Esophagus muscularis mucosa (tissue), 3 donors: ENCODE results near the gene ECSIT.

Experiments used
- POLR2AphosphoS5 ChIP-seq, 2 donors: sonication (generic); formaldehyde crosslinking; IDR thresholded peaks; one replicate each; pipeline ENCODE4 v1.6.1; 2017; ENCODE audit warnings: antibody characterized with exemption in 2 of 2
- TF ChIP-seq, protein P1 (sequence below), 3 experiments: fragments of 200-600 bp in 2 of 3; fragments of 450-650 bp in 1 of 3; sonication (generic) in 2 of 3; IDR thresholded peaks; one replicate each; pipeline ENCODE4 v1.5.1; 2017 to 2019; ENCODE audit warnings: antibody characterized with exemption in 3 of 3, mild to moderate bottlenecking in 2 of 3, moderate library complexity in 1 of 3

DNA sequence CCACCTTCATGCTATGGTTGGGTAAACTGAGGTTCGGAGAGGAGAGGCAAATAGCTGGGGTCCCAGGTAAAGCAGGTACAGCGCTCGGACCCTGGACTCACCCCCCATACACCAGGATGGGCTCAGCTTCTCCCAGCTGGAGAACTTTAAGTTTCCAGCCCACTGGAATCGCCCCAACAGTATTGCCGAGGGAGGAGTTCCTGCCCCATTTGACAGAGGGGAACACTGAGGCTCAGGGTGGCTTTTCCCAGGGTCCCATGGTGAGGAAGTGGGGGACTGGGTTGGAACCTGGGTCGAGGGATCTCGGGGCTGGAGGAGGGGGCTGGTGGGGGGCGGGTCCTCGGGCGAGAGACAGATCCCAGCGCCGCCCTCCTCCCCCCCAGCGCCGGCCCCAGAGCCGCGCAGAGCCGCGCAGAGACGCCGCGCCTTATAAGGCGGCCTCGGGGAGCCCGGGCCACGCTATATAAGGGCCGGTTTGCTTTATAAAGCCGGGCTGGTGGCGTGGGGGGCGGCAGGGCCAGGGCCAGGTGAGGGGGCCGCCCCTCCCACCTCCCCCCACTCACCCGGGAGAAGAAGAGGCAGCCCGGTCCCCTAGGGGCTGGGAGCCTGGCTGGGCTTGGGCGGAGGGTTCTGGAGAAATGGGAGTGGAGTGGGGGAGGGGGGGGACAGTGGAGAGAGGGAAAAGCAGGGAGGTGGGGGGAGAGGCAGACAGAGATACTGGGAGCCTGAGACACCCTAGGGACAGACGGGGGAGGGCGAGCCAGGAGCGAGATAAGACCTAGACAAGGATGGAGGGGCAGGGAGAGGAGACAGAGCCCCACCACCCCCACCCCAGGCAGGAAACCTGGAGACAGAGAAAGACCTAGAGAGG, 10.8 kb upstream of the ECSIT start:
- TF ChIP-seq, protein P1, sequence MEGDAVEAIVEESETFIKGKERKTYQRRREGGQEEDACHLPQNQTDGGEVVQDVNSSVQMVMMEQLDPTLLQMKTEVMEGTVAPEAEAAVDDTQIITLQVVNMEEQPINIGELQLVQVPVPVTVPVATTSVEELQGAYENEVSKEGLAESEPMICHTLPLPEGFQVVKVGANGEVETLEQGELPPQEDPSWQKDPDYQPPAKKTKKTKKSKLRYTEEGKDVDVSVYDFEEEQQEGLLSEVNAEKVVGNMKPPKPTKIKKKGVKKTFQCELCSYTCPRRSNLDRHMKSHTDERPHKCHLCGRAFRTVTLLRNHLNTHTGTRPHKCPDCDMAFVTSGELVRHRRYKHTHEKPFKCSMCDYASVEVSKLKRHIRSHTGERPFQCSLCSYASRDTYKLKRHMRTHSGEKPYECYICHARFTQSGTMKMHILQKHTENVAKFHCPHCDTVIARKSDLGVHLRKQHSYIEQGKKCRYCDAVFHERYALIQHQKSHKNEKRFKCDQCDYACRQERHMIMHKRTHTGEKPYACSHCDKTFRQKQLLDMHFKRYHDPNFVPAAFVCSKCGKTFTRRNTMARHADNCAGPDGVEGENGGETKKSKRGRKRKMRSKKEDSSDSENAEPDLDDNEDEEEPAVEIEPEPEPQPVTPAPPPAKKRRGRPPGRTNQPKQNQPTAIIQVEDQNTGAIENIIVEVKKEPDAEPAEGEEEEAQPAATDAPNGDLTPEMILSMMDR (IDR thresholded peaks at IDR 0.05) = no peak
- TF ChIP-seq POLR2AphosphoS5 (IDR thresholded peaks at IDR 0.05) = peak; percentile 80 to 94
